ENCODE data around the gene ZMYND8.

Gene ZMYND8

DNA sequence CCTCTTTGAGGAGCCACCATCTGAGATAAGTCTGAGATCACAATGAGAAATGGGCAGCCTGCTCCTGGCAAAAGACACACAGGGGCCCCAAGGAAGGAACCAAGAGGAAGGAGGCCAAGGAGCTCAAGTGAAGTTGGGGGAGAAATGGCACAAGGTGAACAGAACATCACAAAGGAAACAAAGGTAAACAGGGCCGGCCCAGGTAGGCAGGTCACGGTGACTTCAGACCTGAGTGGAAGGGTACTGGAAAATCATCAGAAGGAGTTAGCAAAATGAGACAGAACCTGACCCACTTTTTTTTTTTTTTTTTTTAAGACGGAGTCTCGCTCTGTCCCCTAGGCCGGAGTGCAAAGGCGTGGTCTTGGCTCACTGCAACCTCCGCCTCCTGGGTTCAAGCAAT, 11.3 kb downstream of the ZMYND8 start:
- Histone ChIP-seq H2AFZ (ENCODE audit: low read depth, low read length) (no peak overlapping the region), H3K27me3 (ENCODE audit: insufficient read depth, low read length) (no peaks in the 10 kb centered on the region), H3K4me3 (ENCODE audit: low read length) (no peak overlapping the region), H3K4me1 (ENCODE audit: insufficient read depth, low read length) (peaks cover 23% of the 10 kb centered on the region), H3K36me3 (ENCODE audit: insufficient read depth, low read length) (peaks cover 77% of the 10 kb centered on the region), H3K9me3 (ENCODE audit: low read length) (peaks cover 2% of the 10 kb centered on the region)

DNA sequence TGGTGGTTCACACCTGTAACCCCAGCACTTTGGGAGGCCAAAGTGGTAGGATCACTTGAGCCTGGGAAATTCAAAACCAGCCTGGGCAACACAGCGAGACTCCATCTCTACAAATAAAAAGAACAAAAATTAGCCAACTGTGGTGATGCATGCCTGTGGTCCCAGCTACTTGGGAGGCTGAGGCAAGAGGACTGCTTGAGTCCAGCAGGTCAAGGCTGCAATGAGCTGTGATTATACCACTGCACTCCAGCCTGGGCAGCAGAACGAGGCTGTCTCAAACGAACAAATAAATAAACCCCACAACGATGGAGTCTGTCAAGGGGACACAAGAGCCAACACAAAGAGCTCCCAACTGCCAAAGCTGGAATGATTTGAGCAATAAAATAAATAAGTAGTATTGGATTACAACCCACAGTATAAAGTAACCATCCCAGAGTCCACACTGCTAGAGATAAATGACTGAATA, 13.5 kb downstream of the ZMYND8 start:
- H2AFZ ChIP-seq (ENCODE audit: low read depth, low read length) = no peak overlapping the region
- peaks cover under 1% of the 10 kb centered on the region for H3K4me1 ChIP-seq (ENCODE audit: insufficient read depth, low read length)
- no peaks in the 10 kb centered on the region for H3K27me3 ChIP-seq (ENCODE audit: insufficient read depth, low read length)
- H3K9me3 ChIP-seq (ENCODE audit: low read length) = peaks cover 2% of the 10 kb centered on the region
- no peak overlapping the region for H3K4me3 ChIP-seq (ENCODE audit: low read length)
- peaks cover 75% of the 10 kb centered on the region for H3K36me3 ChIP-seq (ENCODE audit: insufficient read depth, low read length)

DNA sequence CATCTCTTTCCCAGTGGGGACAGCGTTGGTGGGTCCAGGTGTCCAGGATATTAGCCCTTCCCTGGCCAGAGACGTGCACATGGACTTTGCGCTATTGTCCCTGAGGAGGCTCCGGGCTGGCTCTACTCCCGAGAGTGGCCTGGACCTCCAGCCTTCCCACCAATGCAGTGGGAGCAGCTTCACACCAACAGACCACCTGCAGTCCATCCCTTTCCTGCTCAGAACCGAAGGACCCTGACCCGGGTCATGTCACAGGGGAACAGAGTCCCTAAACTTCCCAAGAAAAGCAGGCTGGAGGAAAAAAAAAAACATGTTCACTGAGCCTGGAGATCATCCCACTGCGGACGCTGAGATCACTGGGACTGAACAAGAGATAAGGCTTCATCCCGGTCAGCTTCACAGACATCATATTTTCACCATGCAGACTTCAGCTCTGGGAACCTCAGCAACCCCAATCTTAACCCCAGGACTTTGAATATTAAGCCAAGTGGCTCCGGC, 18.3 kb downstream of the ZMYND8 start:
- Histone ChIP-seq H3K4me1 (ENCODE audit: insufficient read depth, low read length) (peaks cover 9% of the 10 kb centered on the region), H2AFZ (ENCODE audit: low read depth, low read length) (no peak overlapping the region), H3K9me3 (ENCODE audit: low read length) (peaks cover 2% of the 10 kb centered on the region), H3K36me3 (ENCODE audit: insufficient read depth, low read length) (peaks cover 68% of the 10 kb centered on the region), H3K4me3 (ENCODE audit: low read length) (no peak overlapping the region), H3K27me3 (ENCODE audit: insufficient read depth, low read length) (no peaks in the 10 kb centered on the region)

- peaks cover 67% of the 10 kb centered on the region for H3K36me3 ChIP-seq (ENCODE audit: insufficient read depth, low read length)
- peaks cover 9% of the 10 kb centered on the region for H3K4me1 ChIP-seq (ENCODE audit: insufficient read depth, low read length)
- no peaks in the 10 kb centered on the region for H3K27me3 ChIP-seq (ENCODE audit: insufficient read depth, low read length)
- no peak overlapping the region for H3K4me3 ChIP-seq (ENCODE audit: low read length)
- H3K9me3 ChIP-seq (ENCODE audit: low read length) = no peaks in the 10 kb centered on the region
- H2AFZ ChIP-seq (ENCODE audit: low read depth, low read length) = no peak overlapping the region
Observed at GRCh38 chr20:47337413-47337812, 19.1 kb downstream of the ZMYND8 start.

DNA sequence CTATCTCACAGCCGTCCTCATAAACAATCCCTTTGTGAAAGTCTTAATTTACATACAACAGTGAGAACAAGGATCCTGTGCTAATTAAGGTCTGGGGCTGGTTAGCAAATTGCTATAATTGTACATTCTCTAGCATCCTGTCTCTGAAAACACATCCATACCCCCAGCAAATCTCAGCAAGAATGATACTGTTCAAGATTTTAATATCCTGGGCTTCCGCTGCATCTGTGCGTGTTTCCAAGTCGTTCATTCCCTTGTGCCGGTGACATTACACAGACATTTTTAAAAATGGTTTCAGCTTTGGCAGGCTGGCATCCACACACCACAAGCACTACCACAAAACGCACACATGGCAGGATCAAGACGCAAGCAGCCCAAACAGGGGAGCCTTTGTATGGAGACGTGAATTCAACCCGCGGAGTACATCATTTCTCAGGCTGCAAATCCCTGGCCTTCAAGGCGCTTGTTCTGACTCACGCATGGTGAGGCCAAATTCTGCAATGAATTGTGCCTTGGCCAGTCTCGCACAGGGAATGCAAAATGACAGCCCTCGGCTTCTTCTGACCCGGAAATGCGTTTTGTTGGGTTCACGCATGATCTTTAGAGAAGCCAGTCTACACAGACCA, 20.3 kb downstream of the ZMYND8 start:
- Histone ChIP-seq H3K4me3 (ENCODE audit: low read length) (no peak overlapping the region), H3K36me3 (ENCODE audit: insufficient read depth, low read length) (peaks cover 72% of the 10 kb centered on the region), H3K27me3 (ENCODE audit: insufficient read depth, low read length) (no peaks in the 10 kb centered on the region), H3K9me3 (ENCODE audit: low read length) (no peaks in the 10 kb centered on the region), H2AFZ (ENCODE audit: low read depth, low read length) (no peak overlapping the region), H3K4me1 (ENCODE audit: insufficient read depth, low read length) (peaks cover 9% of the 10 kb centered on the region)

GRCh38 chr20:47335251-47336128, 21.0 kb downstream of the ZMYND8 start:
- H3K4me1 ChIP-seq (ENCODE audit: insufficient read depth, low read length) = peaks cover 9% of the 10 kb centered on the region
- no peak overlapping the region for H2AFZ ChIP-seq (ENCODE audit: low read depth, low read length)
- no peaks in the 10 kb centered on the region for H3K9me3 ChIP-seq (ENCODE audit: low read length)
- peaks cover 74% of the 10 kb centered on the region for H3K36me3 ChIP-seq (ENCODE audit: insufficient read depth, low read length)
- H3K4me3 ChIP-seq (ENCODE audit: low read length) = no peak overlapping the region
- no peaks in the 10 kb centered on the region for H3K27me3 ChIP-seq (ENCODE audit: insufficient read depth, low read length)

DNA sequence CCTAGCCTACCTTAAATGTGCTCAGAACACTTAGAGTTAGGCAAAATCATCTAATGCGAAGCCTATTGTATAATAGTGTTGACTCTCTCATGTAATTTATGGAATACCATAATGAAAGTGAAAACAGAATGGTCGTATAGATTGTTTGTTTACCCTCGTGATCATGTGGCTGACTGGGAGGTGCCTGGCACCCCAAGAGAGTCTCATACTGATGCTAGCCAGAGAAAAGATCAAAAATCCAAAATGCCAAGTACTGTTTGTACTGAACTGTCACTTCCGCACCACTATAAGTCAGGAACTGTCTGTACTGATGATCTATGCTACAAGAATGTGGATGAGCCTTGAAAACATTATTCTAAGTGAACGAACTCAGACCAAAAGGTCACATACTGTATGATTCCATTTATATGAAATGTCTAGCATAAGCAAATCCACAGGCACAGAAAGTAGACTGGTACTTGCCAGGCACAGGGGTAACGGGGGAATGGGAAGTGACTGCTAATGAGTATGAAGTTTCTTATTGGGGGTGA, 22.4 kb downstream of the ZMYND8 start:
- no peaks in the 10 kb centered on the region for H3K9me3 ChIP-seq (ENCODE audit: low read length)
- H3K27me3 ChIP-seq (ENCODE audit: insufficient read depth, low read length) = no peaks in the 10 kb centered on the region
- peaks cover 9% of the 10 kb centered on the region for H3K4me1 ChIP-seq (ENCODE audit: insufficient read depth, low read length)
- peaks cover 66% of the 10 kb centered on the region for H3K36me3 ChIP-seq (ENCODE audit: insufficient read depth, low read length)
- no peak overlapping the region for H3K4me3 ChIP-seq (ENCODE audit: low read length)
- no peak overlapping the region for H2AFZ ChIP-seq (ENCODE audit: low read depth, low read length)

- no peak overlapping the region for H3K4me3 ChIP-seq (ENCODE audit: low read length)
- H2AFZ ChIP-seq (ENCODE audit: low read depth, low read length) = no peak overlapping the region
- peaks cover 55% of the 10 kb centered on the region for H3K36me3 ChIP-seq (ENCODE audit: insufficient read depth, low read length)
- no peaks in the 10 kb centered on the region for H3K27me3 ChIP-seq (ENCODE audit: insufficient read depth, low read length)
- peaks cover 9% of the 10 kb centered on the region for H3K4me1 ChIP-seq (ENCODE audit: insufficient read depth, low read length)
- H3K9me3 ChIP-seq (ENCODE audit: low read length) = no peaks in the 10 kb centered on the region
Observed at GRCh38 chr20:47332381-47333206, 23.9 kb downstream of the ZMYND8 start.

DNA sequence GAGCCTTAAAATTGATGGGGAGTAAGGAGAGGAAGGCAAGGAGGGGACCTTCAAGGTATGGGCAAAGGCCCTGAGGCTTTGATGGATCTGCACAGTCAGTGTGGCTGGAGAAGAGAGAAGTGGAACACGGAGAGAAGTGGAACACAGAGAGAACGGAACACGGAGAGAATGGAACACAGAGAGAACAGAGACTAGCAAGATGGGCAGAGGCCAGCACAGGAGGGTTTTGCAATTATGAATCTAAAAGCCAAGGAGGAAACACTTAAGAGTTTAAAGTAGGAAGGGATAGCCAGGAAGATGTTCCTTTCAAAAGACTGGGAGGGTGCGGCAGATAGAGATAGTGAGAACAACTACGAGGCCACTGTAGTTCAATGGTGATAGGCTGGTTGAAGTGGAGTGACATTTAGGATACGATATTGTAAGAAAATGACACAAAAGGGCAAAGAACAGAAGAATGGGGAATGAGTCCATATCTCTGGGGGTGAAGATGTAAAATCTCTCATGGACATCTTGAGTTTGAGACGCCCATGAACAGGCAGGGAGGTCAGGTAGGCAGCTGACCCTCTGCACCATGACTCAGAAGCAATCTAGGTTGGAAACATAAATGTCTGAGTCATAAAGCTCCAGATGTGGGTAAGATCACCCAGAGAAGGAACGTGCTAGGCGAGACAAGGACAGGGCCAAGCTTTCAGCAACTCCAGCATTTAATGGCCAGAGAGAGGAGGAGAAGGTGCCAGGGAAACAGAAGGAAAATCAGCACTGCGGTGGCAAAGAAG, 25.4 kb downstream of the ZMYND8 start:
- H3K4me3 ChIP-seq (ENCODE audit: low read length) = no peak overlapping the region
- no peak overlapping the region for H2AFZ ChIP-seq (ENCODE audit: low read depth, low read length)
- H3K36me3 ChIP-seq (ENCODE audit: insufficient read depth, low read length) = peaks cover 54% of the 10 kb centered on the region
- H3K9me3 ChIP-seq (ENCODE audit: low read length) = no peaks in the 10 kb centered on the region
- peaks cover 3% of the 10 kb centered on the region for H3K4me1 ChIP-seq (ENCODE audit: insufficient read depth, low read length)
- no peaks in the 10 kb centered on the region for H3K27me3 ChIP-seq (ENCODE audit: insufficient read depth, low read length)

DNA sequence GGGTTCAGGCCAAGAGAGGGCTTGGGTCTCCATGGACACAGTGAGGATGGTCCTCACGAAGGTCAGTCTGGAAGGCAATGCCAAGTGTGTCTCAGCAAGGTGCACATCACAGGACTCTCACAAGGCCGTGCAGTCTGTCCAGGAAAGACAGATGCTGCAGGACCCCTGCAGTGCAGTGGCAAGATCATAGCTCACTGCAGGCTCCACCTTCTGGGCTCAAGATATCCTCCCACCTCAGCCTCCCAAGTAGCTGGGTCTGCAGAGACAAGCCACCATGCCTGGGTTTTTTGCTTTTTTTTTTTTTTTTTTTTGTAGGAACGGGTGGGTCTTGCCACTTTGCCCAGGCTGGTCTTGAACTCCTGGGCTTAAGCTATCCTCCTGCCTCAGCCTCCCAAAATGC, 26.4 kb downstream of the ZMYND8 start:
- Histone ChIP-seq H3K9me3 (ENCODE audit: low read length) (no peaks in the 10 kb centered on the region), H2AFZ (ENCODE audit: low read depth, low read length) (no peak overlapping the region), H3K27me3 (ENCODE audit: insufficient read depth, low read length) (no peaks in the 10 kb centered on the region), H3K4me1 (ENCODE audit: insufficient read depth, low read length) (no peaks in the 10 kb centered on the region), H3K4me3 (ENCODE audit: low read length) (no peak overlapping the region), H3K36me3 (ENCODE audit: insufficient read depth, low read length) (peaks cover 47% of the 10 kb centered on the region)

DNA sequence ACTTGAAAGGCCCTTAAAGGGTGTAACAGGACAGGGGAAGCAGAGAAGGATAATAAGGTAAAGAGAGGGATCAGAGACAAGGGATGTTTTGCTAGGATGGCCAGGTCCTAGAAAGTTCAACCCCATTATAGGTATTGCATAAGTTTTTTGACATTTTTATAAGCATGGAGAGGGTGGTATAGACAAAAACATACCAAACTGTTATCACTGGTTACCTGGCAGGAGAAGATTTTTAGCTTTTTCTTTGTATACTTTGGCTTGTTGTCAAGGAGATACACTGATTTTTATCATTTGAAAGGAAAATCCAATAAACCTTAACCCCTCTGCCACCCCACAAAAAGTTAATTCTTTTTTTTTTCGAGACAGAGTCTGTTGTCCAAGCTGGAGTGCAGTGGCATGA, 28.4 kb downstream of the ZMYND8 start:
- H3K4me1 ChIP-seq (ENCODE audit: insufficient read depth, low read length) = no peaks in the 10 kb centered on the region
- no peak overlapping the region for H3K4me3 ChIP-seq (ENCODE audit: low read length)
- H3K9me3 ChIP-seq (ENCODE audit: low read length) = no peaks in the 10 kb centered on the region
- H3K27me3 ChIP-seq (ENCODE audit: insufficient read depth, low read length) = no peaks in the 10 kb centered on the region
- H3K36me3 ChIP-seq (ENCODE audit: insufficient read depth, low read length) = peaks cover 42% of the 10 kb centered on the region
- no peak overlapping the region for H2AFZ ChIP-seq (ENCODE audit: low read depth, low read length)

- Histone ChIP-seq H3K4me3 (ENCODE audit: low read length) (no peak overlapping the region), H3K27me3 (ENCODE audit: insufficient read depth, low read length) (no peaks in the 10 kb centered on the region), H3K9me3 (ENCODE audit: low read length) (no peaks in the 10 kb centered on the region), H3K4me1 (ENCODE audit: insufficient read depth, low read length) (no peaks in the 10 kb centered on the region), H2AFZ (ENCODE audit: low read depth, low read length) (no peak overlapping the region), H3K36me3 (ENCODE audit: insufficient read depth, low read length) (peaks cover 38% of the 10 kb centered on the region)
Observed at GRCh38 chr20:47327711-47328110, 28.8 kb downstream of the ZMYND8 start.
